Mononuclear cell (primary cell): Measurements from ENCODE around the gene CC2D1B. TPM values are rescaled to one million over a fixed set of nuclear protein-coding genes. Genes with fewer than 3 reads are reported as not detected.
"Not testable (repeated sequence)": the region's sequence is repeated elsewhere in the genome, so short reads cannot be mapped to it uniquely, and the experiment has no call there.

Experiments used
- H3K27me3 ChIP-seq: 2 replicates; pipeline ENCODE4 v1.6.0; 2011; ENCODE audit warnings: low read length, control low read depth; ENCODE audit not compliant: insufficient read depth
- H3K4me1 ChIP-seq: 2 replicates; pipeline ENCODE4 v1.5.1; 2011; ENCODE audit warnings: mild to moderate bottlenecking, low read length, control low read depth; ENCODE audit not compliant: insufficient read depth
- H3K4me3 ChIP-seq: 2 replicates; pipeline ENCODE4 v1.5.1; 2011; ENCODE audit warnings: mild to moderate bottlenecking, low read length, moderate library complexity
- H3K9me3 ChIP-seq: 2 replicates; pipeline ENCODE4 v1.5.1; 2011; ENCODE audit warnings: low read depth, mild to moderate bottlenecking, control low read depth, low read length
- total RNA-seq: library from RNA; depleted of rRNA; stranded (reverse); fragments of >200 nt; gene quantifications from one replicate; pipeline ENCODE4 v1.2.3, GENCODE V29; 2012

The CC2D1B gene
- total RNA-seq: 20.9 TPM

GRCh38 chr1:52365746-52366516, at the start of gene CC2D1B:
Gene CC2D1B (minus strand): TSS chr1:52366205. CDS start chr1:52364620, 1,585 bp downstream.
- peak within 1 kb of the TSS; percentile 83 for H3K4me3 ChIP-seq
- no peaks in the 10 kb centered on the region for H3K27me3 ChIP-seq
- H3K9me3 ChIP-seq: no peaks in the 10 kb centered on the region
- H3K4me1 ChIP-seq: peaks cover 34% of the 10 kb centered on the region

- no peak overlapping the region for H3K4me3 ChIP-seq
- H3K27me3 ChIP-seq: no peaks in the 10 kb centered on the region
- H3K9me3 ChIP-seq: no peaks in the 10 kb centered on the region
- no peaks in the 10 kb centered on the region for H3K4me1 ChIP-seq
Observed at GRCh38 chr1:52414942-52415341, 48.9 kb upstream of the CC2D1B start.

GRCh38 chr1:52413410-52413989, 47.5 kb upstream of the CC2D1B start:
- Histone ChIP-seq H3K4me1 (no peaks in the 10 kb centered on the region), H3K27me3 (no peaks in the 10 kb centered on the region), H3K9me3 (no peaks in the 10 kb centered on the region), H3K4me3 (no peak overlapping the region)

- H3K4me1 ChIP-seq: peaks cover 29% of the 10 kb centered on the region
- H3K9me3 ChIP-seq: no peaks in the 10 kb centered on the region
- H3K27me3 ChIP-seq: no peaks in the 10 kb centered on the region
- H3K4me3 ChIP-seq: peak overlapping the region; percentile 83
Observed at GRCh38 chr1:52404975-52405338, 39.0 kb upstream of the CC2D1B start.

- H3K9me3 ChIP-seq: no peaks in the 10 kb centered on the region
- peak within 1 kb of the TSS; percentile 83 for H3K4me3 ChIP-seq
- H3K4me1 ChIP-seq: peaks cover 29% of the 10 kb centered on the region
- H3K27me3 ChIP-seq: no peaks in the 10 kb centered on the region
Observed at GRCh38 chr1:52404116-52404974, 38.3 kb upstream of the CC2D1B start, which contains the start of the genes ORC1 and PRPF38A. Gene ORC1 (minus strand): TSS chr1:52404423. CDS start chr1:52402223, 2,200 bp downstream. Gene PRPF38A (plus strand): TSS chr1:52404602. CDS start chr1:52404750, 148 bp downstream.

- peaks cover 29% of the 10 kb centered on the region for H3K4me1 ChIP-seq
- H3K9me3 ChIP-seq: no peaks in the 10 kb centered on the region
- peak overlapping the region; percentile 83 for H3K4me3 ChIP-seq
- no peaks in the 10 kb centered on the region for H3K27me3 ChIP-seq
Observed at GRCh38 chr1:52403566-52404115, 37.6 kb upstream of the CC2D1B start.

GRCh38 chr1:52402860-52403240, 36.8 kb upstream of the CC2D1B start:
- Histone ChIP-seq H3K4me3 (no peak overlapping the region), H3K27me3 (no peaks in the 10 kb centered on the region), H3K4me1 (peaks cover 29% of the 10 kb centered on the region), H3K9me3 (no peaks in the 10 kb centered on the region)

GRCh38 chr1:52400131-52400530, 34.1 kb upstream of the CC2D1B start:
- H3K9me3 ChIP-seq: no peaks in the 10 kb centered on the region
- H3K27me3 ChIP-seq: no peaks in the 10 kb centered on the region

GRCh38 chr1:52399629-52400028, 33.6 kb upstream of the CC2D1B start:
- Histone ChIP-seq H3K27me3 (no peaks in the 10 kb centered on the region), H3K9me3 (no peaks in the 10 kb centered on the region), H3K4me1 (peaks cover 11% of the 10 kb centered on the region)

More at GRCh38 chr1:52400131-52400530, 34.1 kb upstream of the CC2D1B start:
- Histone ChIP-seq H3K4me3 (no peak overlapping the region), H3K4me1 (peaks cover 14% of the 10 kb centered on the region)

GRCh38 chr1:52393174-52393573, 27.2 kb upstream of the CC2D1B start:
- Histone ChIP-seq H3K4me1 (no peaks in the 10 kb centered on the region), H3K4me3 (no peak overlapping the region), H3K27me3 (no peaks in the 10 kb centered on the region), H3K9me3 (no peaks in the 10 kb centered on the region)

More at GRCh38 chr1:52399629-52400028, 33.6 kb upstream of the CC2D1B start:
- H3K4me3 ChIP-seq: no peak overlapping the region

GRCh38 chr1:52386458-52386857, 20.5 kb upstream of the CC2D1B start:
- Histone ChIP-seq H3K27me3 (no peaks in the 10 kb centered on the region), H3K9me3 (no peaks in the 10 kb centered on the region), H3K4me3 (no peak overlapping the region), H3K4me1 (no peaks in the 10 kb centered on the region)

- no peaks in the 10 kb centered on the region for H3K4me1 ChIP-seq
- no peak overlapping the region for H3K4me3 ChIP-seq
- no peaks in the 10 kb centered on the region for H3K9me3 ChIP-seq
- no peaks in the 10 kb centered on the region for H3K27me3 ChIP-seq
Observed at GRCh38 chr1:52385376-52385775, 19.4 kb upstream of the CC2D1B start.

GRCh38 chr1:52369851-52370250, 3.8 kb upstream of the CC2D1B start:
- H3K27me3 ChIP-seq, H3K4me3 ChIP-seq, H3K9me3 ChIP-seq: not testable (repeated sequence)
- H3K4me1 ChIP-seq: peaks cover 19% of the 10 kb centered on the region

GRCh38 chr1:52368383-52369172, 2.6 kb upstream of the CC2D1B start:
- no peaks in the 10 kb centered on the region for H3K9me3 ChIP-seq
- peak overlapping the region; percentile 7 for H3K4me3 ChIP-seq
- H3K4me1 ChIP-seq: peaks cover 30% of the 10 kb centered on the region
- no peaks in the 10 kb centered on the region for H3K27me3 ChIP-seq
